Smooth muscle cell (in vitro differentiated cells): ENCODE data around the gene TBXAS1. TPM values are rescaled to one million over a fixed set of nuclear protein-coding genes. Genes with fewer than 3 reads are reported as not detected.

Experiments used
- DNase-seq: peaks from one replicate; lab custom pipeline; 2025; ENCODE audit not compliant: unreplicated experiment; lab: John Stamatoyannopoulos, UW
- H2AFZ ChIP-seq: fragments of 200-600 bp; sonication (generic); 2 replicates; pipeline ENCODE4 v1.6.0; 2016; ENCODE audit warnings: antibody characterized with exemption, low read depth, mild to moderate bottlenecking
- H3F3A ChIP-seq: fragments of 200-600 bp; sonication (generic); 2 replicates; pipeline ENCODE4 v1.6.0; 2017; ENCODE audit warnings: antibody characterized with exemption, low read depth
- H3K27ac ChIP-seq: fragments of 200-600 bp; sonication (generic); 2 replicates; pipeline ENCODE4 v1.5.1; 2016; ENCODE audit warnings: low read depth, mild to moderate bottlenecking
- H3K27me3 ChIP-seq: fragments of 200-600 bp; sonication (generic); 2 replicates; pipeline ENCODE4 v1.6.1; 2016; ENCODE audit warnings: low read depth, mild to moderate bottlenecking
- H3K36me3 ChIP-seq: fragments of 200-600 bp; sonication (generic); 2 replicates; pipeline ENCODE4 v1.5.1; 2016; ENCODE audit warnings: low read depth
- H3K4me1 ChIP-seq: fragments of 200-600 bp; sonication (generic); 2 replicates; pipeline ENCODE4 v1.5.1; 2016; ENCODE audit warnings: low read depth
- H3K4me2 ChIP-seq: fragments of 200-600 bp; sonication (generic); 2 replicates; pipeline ENCODE4 v1.6.0; 2016; ENCODE audit warnings: mild to moderate bottlenecking
- H3K4me3 ChIP-seq: fragments of 200-600 bp; sonication (generic); 2 replicates; pipeline ENCODE4 v1.5.1; 2016; ENCODE audit warnings: mild to moderate bottlenecking
- H3K79me2 ChIP-seq: fragments of 200-600 bp; sonication (generic); 2 replicates; pipeline ENCODE4 v1.6.0; 2016; ENCODE audit warnings: low read depth, mild to moderate bottlenecking
- H3K9ac ChIP-seq: fragments of 200-600 bp; sonication (generic); 2 replicates; pipeline ENCODE4 v1.6.0; 2016; ENCODE audit warnings: low read depth
- H3K9me3 ChIP-seq: fragments of 200-600 bp; sonication (generic); replicated peaks from 2 replicates; pipeline ENCODE4 v1.5.1; 2016; ENCODE audit warnings: low read depth
- H4K20me1 ChIP-seq: fragments of 200-600 bp; sonication (generic); 2 replicates; pipeline ENCODE4 v1.6.0; 2016; ENCODE audit warnings: low read depth
- WGBS: methylation state at CpG from one replicate; pipeline ENCODE4 v1.1.7; 2016; ENCODE audit warnings: low lambda C conversion rate; 5-methylcytosine and 5-hydroxymethylcytosine counted together
- polyA plus RNA-seq: library from polyadenylated mRNA; unstranded; fragments of >200 nt; fragmentation: Nextera tagmentation; extraction: Ambion mirVana; gene quantifications from 2 replicates; pipeline ENCODE4 v1.2.1, GENCODE V29; 2016
- total RNA-seq: library from RNA; depleted of rRNA; stranded (reverse); fragments of >200 nt; gene quantifications from 2 replicates; pipeline ENCODE4 v1.2.3, GENCODE V29; 2014
- TF ChIP-seq, protein P1 (sequence below): fragments of 200-600 bp; sonication (generic); IDR thresholded peaks from 2 replicates; pipeline ENCODE4 v1.5.1; 2017; ENCODE audit warnings: borderline replicate concordance, mild to moderate bottlenecking, antibody characterized with exemption; ENCODE audit not compliant: insufficient read depth, poor library complexity, severe bottlenecking

Gene TBXAS1
- total and polyA plus RNA-seq, 2 experiments from 2014 or later = 0.51 TPM; not detected in 1

DNA sequence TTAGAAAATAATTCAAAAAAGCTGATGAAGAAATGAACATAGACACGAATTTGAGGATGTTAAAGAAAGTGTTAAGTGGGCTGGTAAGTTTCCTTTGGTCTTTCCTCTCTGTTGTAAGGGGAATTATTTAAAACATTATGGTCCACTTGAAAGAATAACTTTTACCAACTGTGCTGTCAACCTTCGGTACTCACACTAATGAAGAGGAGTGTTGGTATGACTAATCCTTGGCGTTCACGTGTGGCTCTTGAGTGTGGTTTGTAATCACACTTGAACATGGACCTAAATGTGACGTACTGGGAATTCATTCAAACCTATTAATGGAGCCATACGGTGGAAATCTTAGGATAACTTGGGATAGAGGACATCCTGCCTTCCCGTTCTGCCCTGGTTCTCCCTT, 41.3 kb downstream of the TBXAS1 start:
- no peak overlapping the region for H3K4me2 ChIP-seq

DNA sequence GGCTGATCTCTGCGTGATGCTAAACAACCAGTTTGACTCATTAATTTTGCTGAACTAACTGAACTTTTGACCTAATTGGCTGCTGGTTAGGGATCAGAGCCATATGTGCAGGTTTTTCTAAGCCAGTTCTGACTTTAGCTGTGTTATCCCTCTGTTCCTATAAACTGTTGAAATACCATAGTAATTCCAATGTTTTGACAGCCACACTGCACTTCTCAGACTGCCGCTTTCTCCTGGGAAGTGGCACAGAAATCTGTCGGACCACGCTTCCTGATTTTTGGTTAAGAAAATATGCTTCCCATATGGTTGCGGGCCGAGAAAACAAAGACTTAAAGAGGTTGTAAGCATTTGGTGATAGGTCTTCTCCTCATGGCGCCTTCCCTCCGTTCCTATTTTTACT, 42.3 kb downstream of the TBXAS1 start:
- Histone ChIP-seq H3K4me2 (no peak overlapping the region), H3F3A (no peaks in the 10 kb centered on the region), H3K9ac (no peak overlapping the region), H3K4me3 (no peak overlapping the region), H3K4me1 (no peaks in the 10 kb centered on the region), H3K36me3 (no peaks in the 10 kb centered on the region), H3K27me3 (no peaks in the 10 kb centered on the region), H3K9me3 (no peaks in the 10 kb centered on the region), H2AFZ (no peak overlapping the region), H4K20me1 (no peaks in the 10 kb centered on the region), H3K27ac (no peak overlapping the region), H3K79me2 (no peaks in the 10 kb centered on the region)
- WGBS = 70% methylated on average over 8 of the region's 8 CpGs
- no peak for DNase-seq
- TF ChIP-seq, protein P1, sequence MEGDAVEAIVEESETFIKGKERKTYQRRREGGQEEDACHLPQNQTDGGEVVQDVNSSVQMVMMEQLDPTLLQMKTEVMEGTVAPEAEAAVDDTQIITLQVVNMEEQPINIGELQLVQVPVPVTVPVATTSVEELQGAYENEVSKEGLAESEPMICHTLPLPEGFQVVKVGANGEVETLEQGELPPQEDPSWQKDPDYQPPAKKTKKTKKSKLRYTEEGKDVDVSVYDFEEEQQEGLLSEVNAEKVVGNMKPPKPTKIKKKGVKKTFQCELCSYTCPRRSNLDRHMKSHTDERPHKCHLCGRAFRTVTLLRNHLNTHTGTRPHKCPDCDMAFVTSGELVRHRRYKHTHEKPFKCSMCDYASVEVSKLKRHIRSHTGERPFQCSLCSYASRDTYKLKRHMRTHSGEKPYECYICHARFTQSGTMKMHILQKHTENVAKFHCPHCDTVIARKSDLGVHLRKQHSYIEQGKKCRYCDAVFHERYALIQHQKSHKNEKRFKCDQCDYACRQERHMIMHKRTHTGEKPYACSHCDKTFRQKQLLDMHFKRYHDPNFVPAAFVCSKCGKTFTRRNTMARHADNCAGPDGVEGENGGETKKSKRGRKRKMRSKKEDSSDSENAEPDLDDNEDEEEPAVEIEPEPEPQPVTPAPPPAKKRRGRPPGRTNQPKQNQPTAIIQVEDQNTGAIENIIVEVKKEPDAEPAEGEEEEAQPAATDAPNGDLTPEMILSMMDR = no peak

More for the DNA sequence above, 41.3 kb downstream of the TBXAS1 start:
- H3K36me3 ChIP-seq = no peaks in the 10 kb centered on the region
- H3K27ac ChIP-seq = no peak overlapping the region
- H4K20me1 ChIP-seq = no peaks in the 10 kb centered on the region
- no peak overlapping the region for H3K9ac ChIP-seq
- no peaks in the 10 kb centered on the region for H3K9me3 ChIP-seq
- H3K27me3 ChIP-seq = no peaks in the 10 kb centered on the region
- H3K4me3 ChIP-seq = no peak overlapping the region
- no peaks in the 10 kb centered on the region for H3K79me2 ChIP-seq
- TF ChIP-seq, protein P1 = no peak
- WGBS = 89% methylated on average over 7 of the region's 7 CpGs
- H3K4me1 ChIP-seq = no peaks in the 10 kb centered on the region
- no peaks in the 10 kb centered on the region for H3F3A ChIP-seq
- DNase-seq = no peak
- no peak overlapping the region for H2AFZ ChIP-seq

DNA sequence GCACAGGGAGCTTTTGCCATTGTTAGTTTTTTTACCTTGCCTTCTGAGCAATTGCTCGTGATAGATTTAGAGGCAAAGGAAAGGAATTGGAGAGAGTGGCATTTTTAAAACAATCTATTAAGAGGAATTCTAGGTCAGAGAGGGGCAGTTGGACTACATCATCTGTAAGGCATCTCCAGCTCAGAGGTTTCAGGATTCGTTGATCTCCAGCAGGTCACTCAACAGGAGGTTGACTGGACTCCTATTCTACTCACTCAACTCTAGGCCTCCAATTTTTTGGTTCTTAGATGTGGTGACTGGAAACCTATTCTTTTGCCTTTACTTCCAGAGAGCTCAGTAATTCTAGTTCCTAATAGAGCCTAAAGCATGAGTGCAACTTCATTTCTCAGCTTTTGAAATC, 42.8 kb downstream of the TBXAS1 start:
- no peak for DNase-seq
- no peaks in the 10 kb centered on the region for H3K9me3 ChIP-seq
- no peaks in the 10 kb centered on the region for H3F3A ChIP-seq
- H3K4me3 ChIP-seq = no peak overlapping the region
- no peak overlapping the region for H3K27ac ChIP-seq
- H2AFZ ChIP-seq = no peak overlapping the region
- no peaks in the 10 kb centered on the region for H4K20me1 ChIP-seq
- WGBS = 81% methylated on average over 2 of the region's 2 CpGs
- no peak overlapping the region for H3K4me2 ChIP-seq
- no peaks in the 10 kb centered on the region for H3K36me3 ChIP-seq
- H3K79me2 ChIP-seq = no peaks in the 10 kb centered on the region
- H3K9ac ChIP-seq = no peak overlapping the region
- TF ChIP-seq, protein P1 = no peak
- no peaks in the 10 kb centered on the region for H3K4me1 ChIP-seq
- no peaks in the 10 kb centered on the region for H3K27me3 ChIP-seq

DNA sequence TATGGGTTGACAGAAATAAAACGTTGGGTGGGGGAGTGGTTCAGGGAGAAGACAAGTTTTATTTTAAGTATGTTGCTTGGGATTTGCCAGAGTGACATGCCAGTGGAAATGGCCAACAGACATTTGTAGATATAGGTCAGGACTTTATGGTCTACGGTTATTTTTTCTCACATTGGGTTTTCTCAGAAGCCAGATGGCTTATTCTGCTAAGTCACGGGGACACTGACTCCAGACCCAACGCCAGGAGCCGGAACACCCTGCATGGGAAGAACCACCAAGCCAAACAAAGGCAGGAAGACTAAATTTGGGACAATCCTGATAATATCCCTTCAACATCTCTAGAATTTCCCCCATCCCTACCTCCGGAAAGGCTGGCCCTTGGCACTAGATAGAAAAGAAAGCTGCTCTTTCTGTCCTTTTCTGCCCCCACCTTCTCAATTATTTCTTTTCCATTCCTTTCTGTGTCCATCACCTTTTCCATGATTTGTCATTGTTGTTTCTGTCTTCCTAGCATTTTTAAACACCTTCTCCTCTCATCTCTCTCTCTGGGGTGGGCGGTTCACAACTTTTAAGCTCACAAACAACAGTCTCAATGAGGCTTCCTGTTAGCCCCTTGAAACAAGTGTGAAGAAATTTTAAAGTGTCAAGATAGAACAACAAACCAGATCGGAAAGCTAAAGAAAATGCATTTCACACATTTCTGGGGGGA, 44.7 kb downstream of the TBXAS1 start:
- Histone ChIP-seq H3K27me3 (no peaks in the 10 kb centered on the region), H2AFZ (no peak overlapping the region), H3K36me3 (no peaks in the 10 kb centered on the region), H3K27ac (no peak overlapping the region), H3F3A (no peaks in the 10 kb centered on the region), H3K4me3 (no peak overlapping the region), H3K9me3 (no peaks in the 10 kb centered on the region), H3K9ac (no peak overlapping the region), H3K4me1 (no peaks in the 10 kb centered on the region), H4K20me1 (no peaks in the 10 kb centered on the region), H3K79me2 (no peaks in the 10 kb centered on the region), H3K4me2 (no peak overlapping the region)
- TF ChIP-seq, protein P1 = no peak
- WGBS = 94% methylated on average over 8 of the region's 8 CpGs
- DNase-seq = no peak
